Stimulated activated CD8-positive, alpha-beta memory T cell treated with anti-CD3 and anti-CD28 coated beads, Interleukin-12 subunit alpha, Interleukin-12 subunit beta, amount 100 ng/mL, for 1 hour (primary cell): Measurements from ENCODE around the gene PCDH15.

Experiments used
- DNase-seq: peaks from one replicate; pipeline ENCODE4 v3.0.0-alpha.2; 2020; ENCODE audit warnings: low read depth

PCDH15 gene

DNA sequence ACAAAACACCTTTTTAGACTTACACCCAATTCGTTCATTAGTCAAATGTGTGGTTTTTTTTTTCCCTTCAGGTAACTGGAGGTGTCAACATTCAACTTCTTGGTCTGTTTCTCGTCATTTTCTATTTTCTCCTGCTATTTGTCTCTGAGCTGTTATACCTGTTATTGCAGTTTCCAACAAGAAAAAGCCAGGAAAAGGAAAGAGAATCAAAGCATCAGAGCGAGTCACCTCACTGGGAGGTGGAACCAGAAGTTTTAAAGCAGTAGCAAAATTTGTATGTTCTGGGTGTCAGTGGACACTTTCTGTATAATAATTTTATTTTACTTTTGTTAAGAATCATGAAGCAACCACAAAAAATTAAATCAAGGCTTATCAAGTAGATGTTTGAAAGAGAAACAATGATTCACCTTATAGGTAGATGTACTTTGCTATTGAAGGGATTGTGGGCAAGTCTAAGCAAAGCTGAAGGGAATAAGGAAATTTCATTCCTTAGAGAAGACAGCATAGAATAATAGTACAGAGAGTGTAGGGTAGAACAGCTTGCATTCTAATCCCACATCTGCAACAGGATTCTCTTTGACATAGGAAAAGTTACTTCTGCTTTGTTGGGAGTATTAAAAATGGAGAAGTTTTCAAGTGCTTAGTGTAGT lies 675.8 kb downstream of the PCDH15 start:
- no peak for DNase-seq

DNA sequence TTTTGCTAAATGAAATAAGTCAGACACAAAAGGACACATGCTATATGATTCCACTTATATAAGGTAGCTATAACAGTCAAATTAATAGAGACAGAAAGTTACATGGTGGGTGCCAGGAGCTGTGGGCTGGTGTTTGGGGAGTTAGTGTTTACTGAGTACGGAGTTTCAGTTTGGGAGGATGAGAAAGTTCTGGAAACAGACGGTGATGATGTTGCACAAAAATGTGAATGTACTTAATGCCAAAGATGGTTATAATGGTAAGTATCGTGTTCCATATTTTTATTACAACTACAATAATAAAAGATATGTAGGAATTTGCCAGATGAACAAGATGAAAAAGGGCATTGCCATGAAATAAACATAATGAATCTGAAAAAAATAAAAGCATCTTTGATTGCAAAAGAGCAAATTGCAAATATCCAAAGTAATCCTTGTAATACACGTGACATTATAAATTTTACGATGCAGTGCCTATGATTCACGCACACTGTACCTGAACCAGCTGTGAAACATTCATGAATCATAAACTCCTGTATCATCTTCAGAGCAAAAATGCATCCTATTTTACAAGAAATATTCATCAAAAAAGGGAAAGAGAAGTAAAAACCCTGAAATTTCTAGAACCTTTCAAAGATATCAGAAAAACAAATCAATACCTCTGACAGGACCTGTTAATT lies 676.7 kb downstream of the PCDH15 start:
- no peak for DNase-seq

DNA sequence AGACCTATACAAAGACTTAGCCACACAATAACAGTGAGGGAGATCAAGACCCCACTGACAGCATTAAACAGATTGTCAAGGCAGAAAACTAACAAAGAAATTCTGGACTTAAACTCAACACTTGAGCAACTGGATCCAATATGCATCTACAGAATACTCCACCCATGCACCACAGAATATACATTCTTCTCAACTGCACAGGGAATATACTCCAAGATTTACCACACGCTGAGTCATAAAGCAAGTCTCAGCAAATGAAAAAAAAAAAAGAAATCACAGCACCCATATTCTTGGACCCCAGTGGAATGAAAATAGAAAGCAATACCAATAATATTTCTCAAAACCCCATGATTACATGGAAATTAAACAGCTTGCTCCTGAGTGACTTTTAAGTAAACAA lies 680.2 kb downstream of the PCDH15 start:
- DNase-seq: no peak

DNA sequence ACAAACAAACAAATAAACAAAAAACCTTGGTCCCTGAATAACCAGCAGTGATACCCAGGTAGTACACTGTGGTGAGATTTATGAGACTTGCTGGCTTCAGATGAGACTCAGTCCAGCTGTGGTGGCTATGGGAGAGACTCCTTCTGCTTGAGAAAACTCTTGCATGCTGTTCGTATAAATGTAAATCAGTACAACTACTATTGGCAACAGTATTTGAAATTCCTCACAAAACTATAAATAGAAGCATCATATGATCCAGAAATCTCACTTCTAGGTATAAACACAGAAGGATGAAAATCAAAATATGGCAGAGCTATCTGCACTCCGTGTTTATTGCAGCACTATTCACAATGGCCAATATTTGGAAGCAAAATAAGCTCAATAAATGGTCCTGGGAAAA lies 692.1 kb downstream of the PCDH15 start:
- no peak for DNase-seq

DNA sequence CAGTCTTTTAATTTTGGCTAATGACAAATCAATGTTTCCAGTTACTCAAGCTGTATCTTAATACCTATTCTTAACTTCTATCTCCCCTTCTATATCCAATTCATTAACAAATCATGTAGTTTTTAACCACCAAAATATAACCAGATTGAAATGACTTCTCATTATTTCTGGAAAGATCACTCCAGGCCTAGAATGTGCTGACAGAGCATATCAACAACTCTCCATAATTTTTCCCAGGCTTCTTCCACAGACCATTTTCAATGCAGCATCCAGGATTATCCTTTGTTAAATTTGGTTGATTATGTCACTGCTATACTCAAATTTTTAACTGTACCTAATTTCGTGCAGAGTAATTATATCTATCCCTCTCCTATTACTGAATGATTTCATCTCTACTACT lies 704.1 kb downstream of the PCDH15 start:
- no peak for DNase-seq

DNA sequence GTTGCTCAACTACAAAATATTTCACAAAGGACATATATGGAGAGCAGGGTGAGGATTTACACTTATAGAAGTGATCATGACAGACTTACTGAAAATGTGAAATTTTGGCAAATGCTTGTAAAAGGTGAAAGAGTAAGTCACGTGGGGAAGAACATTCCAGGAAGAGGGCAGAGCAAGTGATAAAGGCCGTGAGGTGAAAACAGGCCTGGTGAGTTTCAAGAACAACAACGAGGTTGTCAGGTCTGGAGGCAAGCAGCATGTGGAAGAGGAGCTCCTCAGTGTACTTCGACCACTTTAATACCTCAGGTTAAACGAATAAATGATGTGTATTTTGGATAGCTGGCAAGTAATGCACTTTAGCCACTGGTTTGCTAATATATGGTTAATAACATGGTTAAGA lies 706.7 kb downstream of the PCDH15 start:
- no peak for DNase-seq

DNA sequence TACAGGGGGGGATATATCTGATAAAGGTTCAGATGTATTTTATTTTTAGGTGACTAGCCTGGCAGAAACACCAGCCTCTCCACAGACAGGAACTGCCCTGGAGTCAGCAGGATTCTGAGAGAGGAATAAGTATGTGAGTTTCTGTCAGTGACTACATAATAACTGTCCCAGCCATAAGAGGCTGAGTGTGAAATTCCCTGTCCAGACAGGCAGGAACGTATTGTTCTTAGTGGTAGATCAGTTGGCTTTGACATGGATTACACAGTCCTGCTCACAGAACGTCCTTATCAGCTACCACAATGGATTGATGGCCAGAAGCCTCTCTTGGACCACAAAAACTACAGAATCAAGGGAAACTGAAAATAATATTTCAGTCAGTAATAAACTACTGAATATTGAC lies 709.8 kb downstream of the PCDH15 start:
- no peak for DNase-seq

DNA sequence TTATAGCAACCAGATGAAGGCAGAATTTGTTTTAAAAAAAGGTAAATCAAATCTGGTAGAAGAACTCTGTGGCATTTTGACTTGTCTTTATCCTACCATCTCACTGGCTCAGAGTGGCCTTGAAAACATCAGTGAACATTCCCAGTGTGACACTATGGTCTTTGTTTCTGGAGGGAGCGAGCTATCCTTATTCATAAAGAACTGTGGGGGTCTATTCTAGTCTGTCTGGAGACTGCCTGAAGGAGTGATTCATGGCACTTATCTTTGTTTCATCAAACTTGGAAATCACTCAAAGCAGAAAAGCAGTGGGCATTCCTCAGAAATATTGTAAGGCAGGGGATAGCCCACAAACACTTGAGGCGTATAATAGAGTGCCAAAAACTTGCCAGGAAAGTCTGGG lies 719.1 kb downstream of the PCDH15 start:
- no peak for DNase-seq

DNA sequence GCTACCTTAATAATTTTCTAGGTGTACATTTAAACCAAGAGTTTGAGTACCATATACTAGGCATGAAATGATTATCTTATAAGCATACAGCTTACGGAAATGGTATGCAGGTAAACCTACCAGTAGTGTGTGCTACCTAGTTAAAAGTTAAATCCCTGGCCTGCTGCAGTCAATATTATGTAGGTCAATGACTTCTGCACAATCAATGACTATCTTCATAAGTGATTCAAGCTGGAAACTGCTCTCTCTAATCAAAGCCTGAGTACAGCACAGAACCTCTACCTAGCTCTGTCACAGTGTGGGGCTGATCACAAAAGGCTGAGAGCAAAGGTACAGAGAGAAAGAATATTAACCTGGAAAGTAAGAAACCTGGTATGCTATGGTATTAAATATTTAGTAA lies 733.7 kb downstream of the PCDH15 start:
- no peak for DNase-seq

DNA sequence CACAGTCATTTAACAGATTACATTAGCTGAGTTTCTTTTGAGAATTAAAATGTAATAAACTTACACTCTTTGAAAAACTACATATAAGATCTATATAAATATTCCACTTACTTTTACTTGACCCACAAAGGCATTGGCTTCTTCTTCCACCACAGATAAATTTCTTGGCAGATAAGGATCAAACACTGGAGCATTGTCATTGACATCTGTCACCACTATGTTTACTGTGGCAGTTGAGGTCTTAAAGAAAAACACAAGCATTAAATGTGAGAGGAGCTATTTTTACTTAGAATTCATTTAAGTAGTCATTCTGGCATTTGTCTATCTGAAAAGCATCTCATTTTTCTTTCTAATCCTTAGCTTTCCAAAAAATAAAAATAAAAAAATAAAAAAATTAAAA lies 734.4 kb downstream of the PCDH15 start:
- DNase-seq: no peak

DNA sequence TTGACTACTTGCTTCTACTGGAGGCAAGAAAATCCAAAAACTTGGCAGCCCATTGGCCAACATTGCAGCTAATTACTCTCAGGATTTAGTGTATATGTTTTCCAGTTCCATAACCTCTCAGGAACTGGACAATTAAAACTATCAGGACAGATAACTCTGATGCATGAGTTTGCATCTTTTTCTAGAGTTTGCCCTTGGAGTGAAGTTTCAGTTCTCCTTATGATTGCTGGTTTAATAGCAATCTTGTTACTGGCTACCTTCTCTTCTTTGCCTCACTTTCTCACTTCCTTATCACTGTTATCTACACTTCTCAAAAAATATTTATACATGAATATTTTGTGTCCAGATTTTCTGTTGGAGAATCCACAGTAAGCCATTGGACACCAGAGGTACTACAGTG lies 735.9 kb downstream of the PCDH15 start:
- no peak for DNase-seq

DNA sequence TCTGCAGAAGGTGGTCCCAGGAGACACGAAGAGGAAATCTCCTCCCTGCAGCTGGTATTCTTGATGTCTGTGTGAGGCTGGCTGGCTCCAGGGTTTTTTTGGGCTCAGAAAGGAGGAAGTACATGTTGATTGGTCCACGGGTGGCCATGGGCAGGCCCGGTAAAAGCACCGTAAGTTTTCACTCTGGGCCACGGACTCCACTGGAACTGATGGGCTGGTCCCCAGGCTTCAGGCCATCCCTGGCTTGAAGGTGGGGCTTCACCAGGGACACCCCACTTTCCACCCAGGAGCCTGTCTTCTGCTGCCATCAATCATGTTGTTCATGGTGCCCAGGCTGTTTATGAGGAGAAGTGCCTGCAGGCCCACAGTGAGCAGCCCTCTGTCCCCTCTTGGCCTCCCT lies 736.8 kb downstream of the PCDH15 start:
- DNase-seq: no peak

DNA sequence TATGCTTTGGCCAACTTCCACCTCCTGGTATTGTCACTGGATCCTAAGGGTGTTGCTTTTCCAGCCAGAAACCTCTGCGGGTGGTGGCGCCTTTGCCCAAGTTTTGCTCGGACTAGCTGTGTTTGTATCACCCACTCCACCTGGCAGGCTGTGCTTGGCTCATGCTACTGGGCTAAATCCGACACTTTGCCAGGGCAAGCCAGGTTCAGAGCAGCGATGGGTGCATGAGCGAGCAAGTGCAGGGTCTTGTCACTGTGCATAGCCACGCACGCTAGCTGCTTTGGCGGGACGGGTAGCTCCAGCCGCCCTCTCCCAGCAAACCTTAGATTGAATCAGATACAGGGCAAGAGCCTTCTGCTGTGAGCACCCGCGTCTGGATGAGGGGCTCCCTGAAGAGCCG lies 737.5 kb downstream of the PCDH15 start:
- no peak for DNase-seq

DNA sequence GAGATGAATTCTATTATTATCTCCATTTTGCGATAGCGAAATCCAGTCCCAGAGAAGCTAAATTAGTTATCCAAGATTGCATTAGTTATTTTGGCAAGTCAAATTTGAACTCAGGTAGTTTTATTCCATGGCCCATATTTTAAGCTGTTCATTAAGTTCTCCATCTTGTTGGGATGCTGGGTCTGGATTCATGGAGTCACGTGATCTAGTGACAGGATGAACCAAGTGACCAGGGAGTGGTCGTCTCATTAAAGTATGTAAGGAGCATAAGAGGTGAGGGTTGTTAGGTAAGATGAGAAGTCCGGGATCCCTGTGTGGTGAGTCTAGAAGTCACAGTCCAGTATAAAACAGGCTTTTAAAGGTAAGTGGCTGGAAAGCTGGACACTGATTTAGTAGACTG lies 740.5 kb downstream of the PCDH15 start:
- DNase-seq: no peak

DNA sequence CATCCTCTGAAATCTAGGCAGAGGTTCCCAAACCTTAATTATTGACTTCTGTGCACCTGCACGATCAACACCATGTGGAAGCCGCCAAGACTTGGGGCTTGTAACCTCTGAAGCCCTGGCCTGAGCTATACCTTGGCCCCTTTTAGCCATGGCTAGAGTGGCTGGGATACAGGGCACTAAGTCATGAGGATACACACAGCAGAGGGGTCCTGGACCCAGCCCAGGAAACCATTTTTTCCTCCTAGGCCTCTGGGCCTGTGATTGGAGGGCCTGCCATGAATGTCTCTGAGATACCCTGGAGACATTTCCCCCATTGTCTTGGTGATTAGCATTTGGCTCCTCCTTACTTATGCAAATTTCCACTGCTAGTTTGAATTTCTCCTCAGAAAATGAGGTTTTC lies 743.7 kb downstream of the PCDH15 start:
- DNase-seq: no peak

DNA sequence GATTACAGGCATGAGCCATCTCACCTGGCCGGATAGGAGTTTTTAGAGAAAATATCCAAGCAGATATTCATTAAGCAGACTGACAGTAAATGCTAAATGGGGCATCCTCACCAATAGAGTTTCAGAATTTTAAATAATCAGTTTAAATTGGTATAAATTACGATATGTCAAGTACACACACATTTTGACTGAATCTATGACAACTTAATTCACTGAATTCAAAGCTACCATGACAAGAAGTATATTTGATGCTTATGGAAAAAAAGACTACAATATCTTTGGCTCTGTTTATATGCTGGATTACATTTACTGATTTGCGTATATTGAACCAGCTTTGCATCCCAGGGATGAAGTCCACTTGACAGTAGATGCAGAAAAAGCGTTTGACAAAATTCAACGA lies 774.7 kb downstream of the PCDH15 start:
- DNase-seq: no peak

DNA sequence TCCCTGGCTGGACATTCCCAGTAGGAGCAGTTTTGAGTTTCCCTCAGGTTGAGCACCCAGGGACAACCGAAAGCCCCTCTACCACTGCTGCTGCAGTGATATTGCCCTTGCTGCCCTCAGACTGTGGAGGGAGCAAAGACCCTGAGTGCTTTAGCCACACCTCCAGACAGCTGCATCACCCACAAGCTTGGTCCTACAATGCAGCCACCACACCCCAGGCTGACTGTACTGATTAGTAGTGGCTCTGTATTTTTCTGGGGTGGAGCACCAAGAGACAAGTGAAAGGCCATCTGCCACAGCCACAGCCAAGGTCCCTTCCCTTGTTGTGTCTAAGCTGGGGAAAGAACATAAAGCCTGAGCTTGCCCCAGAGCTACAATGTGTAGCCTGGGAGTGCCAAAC lies 789.9 kb downstream of the PCDH15 start:
- DNase-seq: no peak

DNA sequence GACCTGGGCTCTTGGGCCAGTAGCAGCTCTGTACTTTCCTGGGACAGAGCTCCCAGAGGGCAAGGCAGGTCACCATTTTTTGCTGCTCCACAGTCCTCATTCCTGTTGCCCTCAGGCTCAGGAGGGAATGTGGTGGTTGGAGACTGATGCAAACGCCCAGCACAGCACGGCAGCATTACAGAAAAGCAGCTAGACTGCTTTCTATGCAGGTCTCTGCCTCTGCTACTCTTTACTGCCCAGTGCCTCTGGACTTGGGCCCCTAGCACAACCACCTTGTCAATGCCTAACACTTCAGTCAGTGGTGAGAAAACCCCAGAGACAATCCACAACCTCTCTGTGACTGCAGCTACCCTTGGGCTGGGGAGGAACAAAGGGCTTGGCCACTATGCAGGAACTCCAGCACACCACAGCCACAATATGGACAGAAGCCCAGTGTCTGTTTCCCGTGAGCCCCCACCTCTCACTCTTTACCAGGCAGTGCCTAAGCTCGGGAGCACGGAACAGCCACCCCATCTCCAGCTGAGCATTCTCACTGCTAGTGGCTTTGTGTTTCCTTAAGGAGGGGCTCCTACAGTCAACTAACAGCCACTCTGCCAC lies 790.6 kb downstream of the PCDH15 start:
- no peak for DNase-seq

DNA sequence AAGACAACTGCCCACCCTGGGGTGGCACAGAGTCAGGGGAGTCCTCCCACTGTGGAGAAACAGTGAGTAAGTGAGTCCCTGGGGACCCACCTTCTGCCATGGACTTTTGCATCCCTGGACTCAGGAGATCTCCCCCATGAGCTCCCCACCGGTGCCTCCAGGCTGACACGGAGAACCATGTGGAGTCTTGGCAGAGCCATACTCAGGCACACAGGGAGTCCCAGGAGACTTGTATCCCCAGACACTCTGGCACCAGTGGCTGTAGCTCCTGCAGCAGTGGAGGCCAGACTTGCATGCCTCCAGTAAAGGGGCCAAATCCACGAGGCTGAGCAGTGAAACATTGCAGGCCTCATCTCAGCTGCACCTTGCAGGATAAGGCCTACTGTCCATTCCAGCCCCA lies 791.4 kb downstream of the PCDH15 start:
- no peak for DNase-seq

DNA sequence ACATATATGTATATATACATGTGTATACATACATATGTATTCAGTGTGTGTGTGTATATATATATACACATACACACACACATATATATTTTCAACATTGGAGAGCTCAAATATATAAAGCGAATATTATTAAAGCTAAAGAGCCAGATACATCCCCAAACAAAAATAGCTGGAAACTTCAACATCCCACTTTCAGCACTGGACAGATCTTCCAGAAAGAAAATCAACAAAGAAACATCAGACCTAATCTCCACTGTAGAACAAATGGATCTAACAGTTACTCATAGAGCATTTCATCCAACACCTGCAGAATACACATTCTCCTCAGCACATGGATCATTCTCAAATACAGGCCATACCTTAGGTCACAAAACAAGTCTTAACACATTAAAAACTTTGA lies 799.0 kb downstream of the PCDH15 start:
- DNase-seq: no peak

DNA sequence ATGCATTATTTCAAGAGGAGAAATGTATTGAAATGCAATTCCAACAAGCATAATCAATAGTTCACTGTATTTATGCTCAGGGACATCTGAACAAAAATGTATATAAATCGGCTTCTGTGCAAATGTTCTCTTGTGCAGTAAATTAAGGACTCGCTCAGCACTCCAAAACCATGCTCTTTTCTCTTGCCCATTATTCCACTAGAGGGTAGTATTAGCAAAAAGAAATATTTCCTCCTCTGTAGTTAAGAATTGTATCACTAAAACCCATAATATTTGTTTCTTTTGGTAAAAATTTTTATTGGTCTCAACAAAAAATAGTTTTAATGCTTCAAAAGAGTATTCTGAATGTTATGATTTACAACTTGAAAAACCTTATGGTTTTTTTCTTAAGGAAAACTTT lies 803.1 kb downstream of the PCDH15 start:
- DNase-seq: no peak

DNA sequence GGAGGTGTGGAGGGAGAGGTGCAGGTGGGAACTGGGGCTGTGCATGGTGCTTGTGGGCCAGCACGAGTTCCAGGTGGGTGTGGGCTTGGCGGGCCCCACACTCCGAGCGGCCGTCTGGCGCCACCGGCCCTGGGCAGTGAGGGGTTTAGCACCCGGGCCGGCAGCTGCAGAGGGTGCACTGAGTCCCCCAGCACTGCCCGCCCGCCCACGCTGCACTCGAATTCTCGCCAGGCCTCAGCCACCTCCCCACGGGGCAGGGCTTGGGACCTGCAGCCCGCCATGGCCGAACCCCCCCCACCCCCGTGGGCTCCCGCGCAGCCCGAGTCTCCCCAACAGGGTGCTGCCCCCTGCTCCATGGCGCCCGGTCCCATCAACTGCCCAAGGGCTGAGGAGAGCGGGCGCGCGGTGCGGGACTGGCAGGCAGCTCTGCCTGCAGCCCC lies 810.2 kb downstream of the PCDH15 start:
- no peak for DNase-seq

DNA sequence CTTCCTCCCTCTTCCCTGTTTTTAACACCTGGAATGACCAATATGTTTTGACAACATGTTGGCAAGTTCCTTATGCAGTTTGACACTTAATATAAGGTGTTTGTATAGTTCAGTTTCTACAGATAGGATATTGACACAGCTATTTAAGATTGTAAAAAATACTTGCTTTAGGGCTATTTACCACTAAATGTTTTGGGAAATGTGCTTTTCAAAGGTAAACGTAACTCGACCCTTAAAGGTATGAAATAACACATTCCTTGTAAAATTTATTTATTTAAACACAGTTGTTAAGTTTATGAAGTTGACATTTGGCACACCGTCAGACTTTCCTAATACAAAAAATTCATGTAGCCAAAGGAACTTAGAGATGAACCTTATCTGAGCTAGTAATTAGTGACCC lies 817.6 kb downstream of the PCDH15 start:
- DNase-seq: no peak

DNA sequence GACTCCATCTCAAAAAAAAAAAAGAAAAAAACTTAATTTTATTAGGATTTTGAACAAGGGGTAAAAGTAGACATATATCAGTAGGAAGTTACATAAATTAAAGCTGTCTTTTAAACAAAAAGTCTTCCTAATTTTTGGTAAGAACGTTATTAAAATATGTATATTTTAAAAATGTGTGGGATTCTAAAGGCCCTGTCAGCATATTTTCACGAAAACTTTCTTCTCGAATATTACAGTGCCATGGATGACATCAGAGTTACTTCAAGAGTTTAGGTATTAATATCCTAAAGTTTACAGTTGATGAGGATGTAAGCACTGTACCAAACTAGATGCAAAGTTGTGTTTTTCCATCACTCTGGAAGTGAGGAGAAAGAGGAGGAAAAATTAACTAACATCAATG lies 820.8 kb downstream of the PCDH15 start:
- DNase-seq: no peak
